ENCODE measurements around the gene BNIP3.

Gene BNIP3

GRCh38 chr10:131949041-131949862, 32.5 kb downstream of the BNIP3 start:
- H3K36me3 ChIP-seq (ENCODE audit: control insufficient read depth, insufficient read depth, low read length): no peaks in the 10 kb centered on the region
- H3K79me2 ChIP-seq: peaks cover 3% of the 10 kb centered on the region

GRCh38 chr10:131948501-131948900, 33.2 kb downstream of the BNIP3 start:
- no peak overlapping the region for H3K4me2 ChIP-seq (ENCODE audit: low read length)
- no peak overlapping the region for H3K27ac ChIP-seq
- no peak overlapping the region for H3K4me3 ChIP-seq (ENCODE audit: low read depth, low read length)
- H2AFZ ChIP-seq: no peak overlapping the region
- H3K4me1 ChIP-seq: no peaks in the 10 kb centered on the region
- H3K9ac ChIP-seq: no peak overlapping the region
- H3K27me3 ChIP-seq (ENCODE audit: control insufficient read depth, insufficient read depth, low read length): no peaks in the 10 kb centered on the region
- peaks cover 3% of the 10 kb centered on the region for H3K79me2 ChIP-seq
- H3K9me3 ChIP-seq (ENCODE audit: control insufficient read depth, low read length): no peaks in the 10 kb centered on the region
- H3K36me3 ChIP-seq (ENCODE audit: control insufficient read depth, insufficient read depth, low read length): no peaks in the 10 kb centered on the region
- TF ChIP-seq CTCF (IDR thresholded peaks at IDR 0.05): no peak

More at GRCh38 chr10:131949041-131949862, 32.5 kb downstream of the BNIP3 start:
- Histone ChIP-seq H2AFZ (no peak overlapping the region), H3K9ac (no peak overlapping the region), H3K4me1 (no peaks in the 10 kb centered on the region), H3K27ac (no peak overlapping the region), H3K27me3 (ENCODE audit: control insufficient read depth, insufficient read depth, low read length) (no peaks in the 10 kb centered on the region), H3K4me2 (ENCODE audit: low read length) (no peak overlapping the region), H3K9me3 (ENCODE audit: control insufficient read depth, low read length) (no peaks in the 10 kb centered on the region), H3K4me3 (ENCODE audit: low read depth, low read length) (no peak overlapping the region)
- TF ChIP-seq CTCF (IDR thresholded peaks at IDR 0.05): no peak

GRCh38 chr10:131947631-131948347, 33.9 kb downstream of the BNIP3 start:
- no peaks in the 10 kb centered on the region for H3K36me3 ChIP-seq (ENCODE audit: control insufficient read depth, insufficient read depth, low read length)

GRCh38 chr10:131946880-131947279, 34.8 kb downstream of the BNIP3 start:
- Histone ChIP-seq H3K9ac (no peak overlapping the region), H3K79me2 (peaks cover 3% of the 10 kb centered on the region)
- no peak for TF ChIP-seq CTCF (IDR thresholded peaks at IDR 0.05)

More at GRCh38 chr10:131947631-131948347, 33.9 kb downstream of the BNIP3 start:
- Histone ChIP-seq H3K9ac (no peak overlapping the region), H3K4me1 (no peaks in the 10 kb centered on the region), H3K27me3 (ENCODE audit: control insufficient read depth, insufficient read depth, low read length) (no peaks in the 10 kb centered on the region), H3K79me2 (peaks cover 3% of the 10 kb centered on the region), H3K4me2 (ENCODE audit: low read length) (no peak overlapping the region), H3K27ac (no peak overlapping the region), H2AFZ (no peak overlapping the region), H3K4me3 (ENCODE audit: low read depth, low read length) (no peak overlapping the region), H3K9me3 (ENCODE audit: control insufficient read depth, low read length) (no peaks in the 10 kb centered on the region)
- no peak for TF ChIP-seq CTCF (IDR thresholded peaks at IDR 0.05)

More at GRCh38 chr10:131946880-131947279, 34.8 kb downstream of the BNIP3 start:
- Histone ChIP-seq H3K4me2 (ENCODE audit: low read length) (no peak overlapping the region), H3K27ac (no peak overlapping the region), H3K27me3 (ENCODE audit: control insufficient read depth, insufficient read depth, low read length) (no peaks in the 10 kb centered on the region), H3K36me3 (ENCODE audit: control insufficient read depth, insufficient read depth, low read length) (no peaks in the 10 kb centered on the region), H2AFZ (no peak overlapping the region), H3K4me3 (ENCODE audit: low read depth, low read length) (no peak overlapping the region), H3K4me1 (no peaks in the 10 kb centered on the region), H3K9me3 (ENCODE audit: control insufficient read depth, low read length) (no peaks in the 10 kb centered on the region)

Data from parathyroid adenoma (tissue), 2 donors.